Upper lobe of left lung (tissue), 6 donors: Measurements from ENCODE around the gene ZBTB9. TPM values are rescaled to one million over a fixed set of nuclear protein-coding genes. Genes with fewer than 3 reads are reported as not detected.
A peak's percentile ranks its signal among the peaks of the same experiment; 100 is the strongest.

ENCODE experiments used
- ATAC-seq, 2 donors: fragments of 200-7000 bp; cut with Tn5 transposase; one replicate each; pipeline ENCODE4 v1.9.1; 2022; ENCODE audit warnings: mild to moderate bottlenecking in 2 of 2, moderate library complexity in 2 of 2; ENCODE audit not compliant: low FRiP score in 2 of 2
- DNase-seq, 2 donors: peaks; one replicate each; pipeline ENCODE4 v3.0.0-alpha.2; 2019 to 2020
- H3K27ac ChIP-seq, 4 donors: fragments of 200-600 bp; sonication (generic); one replicate each; pipeline ENCODE4 v1.5.1; 2016 to 2019
- H3K27me3 ChIP-seq, 4 donors: fragments of 200-600 bp; sonication (generic); one replicate each; pipeline ENCODE4 v1.5.1; 2017 to 2019
- H3K36me3 ChIP-seq, 4 donors: fragments of 200-600 bp; sonication (generic); one replicate each; pipeline ENCODE4 v1.5.1; 2016 to 2019
- H3K4me1 ChIP-seq, 4 donors: fragments of 200-600 bp; sonication (generic); one replicate each; pipeline ENCODE4 v1.5.1; 2018 to 2019
- H3K4me3 ChIP-seq, 4 donors: fragments of 200-600 bp; sonication (generic); one replicate each; pipeline ENCODE4 v1.5.1; 2017 to 2019; ENCODE audit warnings: mild to moderate bottlenecking in 2 of 4, moderate library complexity in 1 of 4
- H3K9me3 ChIP-seq, 4 donors: fragments of 200-600 bp; sonication (generic); one replicate each; pipeline ENCODE4 v1.5.1; 2018 to 2019
- EP300 ChIP-seq, 4 donors: sonication (generic); formaldehyde crosslinking; IDR thresholded peaks; one replicate each; pipeline ENCODE4 v1.5.1; 2017; ENCODE audit warnings: antibody characterized with exemption in 4 of 4, control low read depth in 2 of 4
- POLR2A ChIP-seq, 4 donors: fragments of 450-650 bp; IDR thresholded peaks; one replicate each; pipeline ENCODE4 v1.5.1; 2016 to 2017; ENCODE audit warnings: antibody characterized with exemption in 4 of 4, mild to moderate bottlenecking in 2 of 4
- POLR2AphosphoS5 ChIP-seq, 2 donors: sonication (generic); formaldehyde crosslinking; IDR thresholded peaks; one replicate each; pipeline ENCODE4 v1.5.1; 2017; ENCODE audit warnings: antibody characterized with exemption in 2 of 2
- WGBS, 2 donors: methylation state at CpG; one replicate each; pipeline ENCODE4 v1.1.5; 2017 to 2018; 5-methylcytosine and 5-hydroxymethylcytosine counted together
- total RNA-seq, 6 donors: library from RNA; depleted of rRNA in 4 of 6; stranded (reverse); fragments of >200 nt in 4 of 6; gene quantifications; one replicate each; pipeline versions ENCODE4 v1.1.0 to v1.2.1, GENCODE V29; 2016 to 2021
- TF ChIP-seq, protein P1 (sequence below), 6 experiments: fragments of 450-650 bp in 4 of 6; fragments of 200-600 bp in 2 of 6; sonication (generic) in 2 of 6; IDR thresholded peaks; one replicate each; pipeline ENCODE4 v1.5.1; 2016 to 2019; ENCODE audit warnings: antibody characterized with exemption in 6 of 6
- donor health status: DM: no; HTN: no; CAD: no; lungs with moderate emphysema.
- donor health status: DM: no; HTN: yes; CAD: no; lungs with severe emphysema.

ZBTB9 gene
- total RNA-seq, 6 donors from 2014 or later = 3.2 to 8.7 (median 6.1) TPM

DNA sequence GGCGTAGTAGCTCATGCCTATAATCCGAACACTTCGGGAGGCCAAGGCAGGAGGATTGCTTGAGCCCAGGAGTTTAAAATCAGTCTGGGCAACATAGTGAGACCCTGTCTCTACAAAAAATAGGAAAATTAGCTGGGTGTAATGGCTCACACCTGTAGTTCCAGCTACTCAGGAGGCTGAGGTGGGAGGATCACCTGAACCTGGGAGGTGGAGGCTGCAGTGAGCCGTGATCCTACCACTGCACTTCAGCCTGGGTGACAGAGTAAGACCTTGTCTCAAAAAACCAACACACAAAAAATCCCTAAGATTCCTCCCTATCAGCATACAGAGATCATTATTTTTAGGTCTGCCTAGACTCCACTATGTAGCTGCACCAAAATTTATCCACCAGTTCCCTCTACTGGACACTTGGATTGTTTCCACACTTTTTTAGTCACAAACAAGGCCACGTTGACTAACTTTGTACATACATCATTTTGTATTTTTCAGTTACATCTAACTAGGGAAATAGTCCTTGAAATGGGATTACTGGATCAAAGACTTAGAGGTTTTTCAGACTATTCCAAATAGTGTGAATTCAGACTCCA, 47.2 kb upstream of the ZBTB9 start:
- Histone ChIP-seq H3K4me3 (no peak overlapping the region), H3K4me1 (peaks cover 9 to 18% (median 9%) of the 10 kb centered on the region in 4 donors), H3K27ac (no peak overlapping the region), H3K36me3 (peaks cover 0 to 9% (median 2%) of the 10 kb centered on the region in 4 donors), H3K9me3 (no peaks in the 10 kb centered on the region), H3K27me3 (no peaks in the 10 kb centered on the region)
- no peak for ATAC-seq
- no peak for DNase-seq
- TF ChIP-seq EP300 (IDR thresholded peaks at IDR 0.05) (no peak), POLR2AphosphoS5 (IDR thresholded peaks at IDR 0.05) (no peak), POLR2A (IDR thresholded peaks at IDR 0.05) (no peak)
- TF ChIP-seq, protein P1, sequence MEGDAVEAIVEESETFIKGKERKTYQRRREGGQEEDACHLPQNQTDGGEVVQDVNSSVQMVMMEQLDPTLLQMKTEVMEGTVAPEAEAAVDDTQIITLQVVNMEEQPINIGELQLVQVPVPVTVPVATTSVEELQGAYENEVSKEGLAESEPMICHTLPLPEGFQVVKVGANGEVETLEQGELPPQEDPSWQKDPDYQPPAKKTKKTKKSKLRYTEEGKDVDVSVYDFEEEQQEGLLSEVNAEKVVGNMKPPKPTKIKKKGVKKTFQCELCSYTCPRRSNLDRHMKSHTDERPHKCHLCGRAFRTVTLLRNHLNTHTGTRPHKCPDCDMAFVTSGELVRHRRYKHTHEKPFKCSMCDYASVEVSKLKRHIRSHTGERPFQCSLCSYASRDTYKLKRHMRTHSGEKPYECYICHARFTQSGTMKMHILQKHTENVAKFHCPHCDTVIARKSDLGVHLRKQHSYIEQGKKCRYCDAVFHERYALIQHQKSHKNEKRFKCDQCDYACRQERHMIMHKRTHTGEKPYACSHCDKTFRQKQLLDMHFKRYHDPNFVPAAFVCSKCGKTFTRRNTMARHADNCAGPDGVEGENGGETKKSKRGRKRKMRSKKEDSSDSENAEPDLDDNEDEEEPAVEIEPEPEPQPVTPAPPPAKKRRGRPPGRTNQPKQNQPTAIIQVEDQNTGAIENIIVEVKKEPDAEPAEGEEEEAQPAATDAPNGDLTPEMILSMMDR (IDR thresholded peaks at IDR 0.05) = peak in 2 of 6 experiments; percentile 13 to 34
- 82 to 84% methylated on average over 5 of the region's 5 CpGs for WGBS, 2 donors

DNA sequence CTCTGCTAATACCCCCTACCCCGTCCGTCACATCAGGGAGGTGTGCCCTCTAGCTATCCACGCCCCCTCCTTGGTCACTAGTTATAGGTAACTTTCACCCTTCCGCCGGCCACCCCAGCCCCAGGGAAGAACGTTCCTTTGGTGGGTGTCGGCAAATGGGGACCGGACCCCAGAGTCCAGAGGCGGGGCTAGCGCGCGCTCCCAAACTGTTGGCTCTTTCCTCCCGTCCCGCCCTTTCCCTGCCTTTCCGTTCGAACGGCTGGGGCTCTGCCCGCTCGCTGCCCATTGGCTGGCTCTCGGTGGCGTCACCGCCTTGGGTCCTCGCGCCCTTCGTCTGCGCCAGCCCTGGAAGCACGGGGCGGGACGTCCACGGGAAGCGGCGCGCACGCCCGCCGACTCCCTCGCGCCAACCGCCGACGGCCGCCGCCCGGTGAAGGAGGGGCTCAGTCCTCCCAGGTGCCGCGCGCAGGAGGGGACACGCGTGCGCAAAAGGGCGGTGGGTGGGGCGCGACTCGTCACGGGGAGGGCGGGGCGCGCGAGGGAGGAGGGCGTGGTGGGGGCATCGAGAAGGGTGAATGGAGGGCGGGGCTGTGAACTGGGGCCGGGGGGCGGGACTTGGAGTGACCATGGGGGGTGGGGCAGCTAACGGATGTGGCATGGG, 44.2 kb upstream of the ZBTB9 start:
- H3K4me1 ChIP-seq = peaks cover 13 to 27% (median 16%) of the 10 kb centered on the region in 4 donors
- WGBS, 2 donors = 0 to 1% methylated on average over 21 to 36 of the region's 65 CpGs
- H3K36me3 ChIP-seq = peaks cover 6 to 32% (median 21%) of the 10 kb centered on the region in 4 donors
- H3K27ac ChIP-seq = peak overlapping the region; percentile 96 to 99 (median 98)
- H3K4me3 ChIP-seq = peak overlapping the region; percentile 81 to 99 (median 87)
- peak; percentile 98 to 100 for DNase-seq
- no peaks in the 10 kb centered on the region for H3K9me3 ChIP-seq
- H3K27me3 ChIP-seq = no peaks in the 10 kb centered on the region
- TF ChIP-seq EP300 (IDR thresholded peaks at IDR 0.05) (peak in 1 of 4 donors; percentile 68), POLR2AphosphoS5 (IDR thresholded peaks at IDR 0.05) (peak; percentile 80 to 83), POLR2A (IDR thresholded peaks at IDR 0.05) (peak in 3 of 4 donors; percentile 40 to 72 (median 44))
- TF ChIP-seq, protein P1 (IDR thresholded peaks at IDR 0.05) = no peak
- ATAC-seq = peak; percentile 94 to 95

DNA sequence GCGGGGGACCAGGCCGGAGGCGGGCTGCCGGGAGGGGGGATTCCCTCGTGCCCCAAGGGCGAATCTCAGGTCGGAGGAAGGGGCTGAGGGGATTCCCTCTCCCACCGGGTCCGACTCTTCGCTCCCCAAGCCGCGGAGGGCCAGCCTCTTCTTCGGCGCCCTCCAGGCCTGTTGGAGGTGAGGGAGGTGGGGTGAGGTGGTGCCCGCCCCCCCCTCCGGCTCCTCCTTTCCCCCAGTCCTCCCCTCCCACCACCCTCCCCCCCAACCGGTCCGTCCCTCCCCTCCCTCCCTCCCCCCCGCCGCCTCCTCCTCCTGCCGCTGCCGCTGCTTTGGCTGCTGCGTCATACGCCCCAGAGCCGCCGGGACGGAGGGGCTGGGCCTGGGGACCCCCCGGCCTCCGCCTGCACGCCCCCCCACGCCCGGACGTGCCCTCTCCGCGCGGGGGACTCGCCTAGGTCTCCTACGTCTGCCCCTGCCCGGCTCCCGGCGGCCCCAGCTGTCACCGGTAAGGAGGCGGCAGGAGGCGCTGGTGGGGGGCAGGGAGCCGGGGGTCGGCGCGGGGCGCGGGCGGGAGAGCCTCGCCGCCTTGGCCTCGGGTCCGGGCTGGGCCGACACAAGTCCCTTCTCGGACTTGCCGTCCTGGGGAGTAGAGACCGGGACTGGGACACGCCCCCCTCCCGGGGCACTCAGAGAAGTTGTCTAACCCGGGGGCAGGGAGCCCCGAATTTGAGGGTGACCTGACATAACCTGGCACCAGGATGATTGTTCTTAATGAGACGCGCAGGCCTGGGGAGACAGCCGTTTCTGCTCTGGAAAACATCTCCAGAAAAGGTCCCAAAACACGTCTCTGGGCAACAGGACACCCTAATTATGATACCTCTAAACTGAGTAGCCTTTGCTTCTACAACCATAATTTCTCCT, 43.4 kb upstream of the ZBTB9 start, which contains the start of gene PHF1:
PHF1 (plus strand) TSS at position 304 of the 921 bp plus-strand sequence. CDS start 1,250 bp downstream, outside the sequence.
- H3K4me1 ChIP-seq = peaks cover 15 to 35% (median 21%) of the 10 kb centered on the region in 4 donors
- WGBS, 2 donors = 2% methylated on average over 10 to 29 of the region's 67 CpGs
- no peaks in the 10 kb centered on the region for H3K27me3 ChIP-seq
- H3K36me3 ChIP-seq = peaks cover 6 to 39% (median 29%) of the 10 kb centered on the region in 4 donors
- DNase-seq (peak; percentile 78 to 94), ATAC-seq (peak; percentile 82 to 90)
- H3K9me3 ChIP-seq = no peaks in the 10 kb centered on the region
- peak within 1 kb of the TSS; percentile 81 to 99 (median 87) for H3K4me3 ChIP-seq
- H3K27ac ChIP-seq = peak within 1 kb of the TSS; percentile 96 to 99 (median 98)
- TF ChIP-seq POLR2AphosphoS5 (IDR thresholded peaks at IDR 0.05) = peak; percentile 70 to 77
- TF ChIP-seq POLR2A (IDR thresholded peaks at IDR 0.05) = peak in 1 of 4 donors; percentile 75
- no peak for TF ChIP-seq EP300 (IDR thresholded peaks at IDR 0.05)
- TF ChIP-seq, protein P1 (IDR thresholded peaks at IDR 0.05) = no peak

DNA sequence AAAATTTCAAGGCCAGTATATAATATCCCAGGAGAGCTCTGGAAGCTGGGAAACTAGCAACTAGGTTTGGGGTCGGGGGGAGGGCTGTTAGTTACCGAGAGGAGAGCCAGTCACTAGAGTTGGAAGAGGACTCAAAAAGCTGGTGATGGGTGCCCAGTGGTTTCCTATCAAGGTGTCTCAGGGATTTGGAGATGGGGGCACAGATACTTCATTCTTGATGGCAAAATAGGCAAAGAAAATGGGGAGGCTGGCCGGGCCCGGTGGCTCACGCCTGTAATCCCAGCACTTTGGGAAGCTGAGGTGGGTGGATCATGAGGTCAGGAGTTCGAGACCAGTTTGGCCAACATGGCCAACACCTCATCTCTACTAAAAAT, 42.8 kb upstream of the ZBTB9 start:
- H3K4me3 ChIP-seq = peak overlapping the region; percentile 81 to 99 (median 87)
- H3K9me3 ChIP-seq = no peaks in the 10 kb centered on the region
- ATAC-seq = no peak
- H3K27me3 ChIP-seq = no peaks in the 10 kb centered on the region
- peak overlapping the region; percentile 96 to 99 (median 98) for H3K27ac ChIP-seq
- peaks cover 22 to 42% (median 28%) of the 10 kb centered on the region in 4 donors for H3K4me1 ChIP-seq
- no peak for DNase-seq
- H3K36me3 ChIP-seq = peaks cover 6 to 43% (median 30%) of the 10 kb centered on the region in 4 donors
- TF ChIP-seq POLR2A (IDR thresholded peaks at IDR 0.05) = no peak
- TF ChIP-seq EP300 (IDR thresholded peaks at IDR 0.05) = no peak
- no peak for TF ChIP-seq POLR2AphosphoS5 (IDR thresholded peaks at IDR 0.05)
- TF ChIP-seq, protein P1 (IDR thresholded peaks at IDR 0.05) = no peak
- 43 to 61% methylated on average over 6 of the region's 6 CpGs for WGBS, 2 donors
